ENCODE data around the gene MED26.

Gene MED26

DNA sequence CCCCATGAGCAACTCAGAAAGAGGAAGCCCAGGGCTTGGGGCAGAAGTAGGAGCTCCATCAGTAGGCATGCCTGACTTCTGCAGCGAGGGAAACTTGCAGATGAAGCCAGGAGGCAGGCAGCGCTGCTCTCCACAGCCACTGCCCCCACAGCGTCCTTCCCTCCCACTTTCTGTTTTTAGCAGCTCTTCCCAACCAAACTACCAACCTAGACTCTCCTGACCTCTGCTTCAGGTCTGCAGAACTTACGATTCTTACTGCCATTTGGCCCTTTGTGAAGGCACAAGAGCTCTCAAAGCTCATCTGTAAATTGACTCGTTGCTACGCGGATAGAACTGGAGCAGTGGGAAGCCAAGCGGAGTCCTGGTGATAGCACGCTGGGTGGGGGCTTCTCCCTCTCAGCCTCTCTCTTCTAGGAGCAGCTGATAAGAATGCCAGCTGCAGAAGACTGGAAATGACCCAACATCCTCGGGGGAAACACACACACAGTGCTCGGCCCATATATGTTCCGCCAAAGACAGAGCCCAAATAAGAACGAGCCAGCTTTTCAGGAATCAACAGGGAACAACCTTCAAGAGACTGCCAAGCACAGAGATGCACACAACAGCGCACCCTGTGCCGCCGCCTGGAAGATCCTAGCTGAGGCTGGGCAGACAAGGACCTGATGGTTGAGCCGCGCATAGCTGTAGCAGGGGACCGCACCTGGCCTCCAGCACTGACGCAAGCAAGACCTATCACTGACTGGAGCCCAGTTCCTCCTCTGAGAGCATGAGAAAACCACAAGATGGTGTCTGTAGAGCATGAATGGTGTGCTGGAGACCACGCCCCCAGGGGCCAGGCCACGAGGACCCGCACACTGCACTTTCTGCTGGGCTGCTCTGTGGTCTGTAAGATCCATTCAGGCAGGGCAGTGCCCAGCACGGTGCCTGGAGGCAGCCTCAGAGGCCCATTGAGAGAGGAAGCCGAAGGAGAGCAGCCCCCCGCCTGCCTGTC, 39.9 kb downstream of the MED26 start:
- no peak for TF ChIP-seq Cebpa-rat (IDR thresholded peaks at IDR 0.05)
- H4K20me1 ChIP-seq, result peaks cover 82 to 100% (median 97%) of the 10 kb centered on the region in 11 experiments
- H3K9me3 ChIP-seq (replicated peaks in 1 of 11), result no peaks in the 10 kb centered on the region
- peak overlapping the region in 10 of 11 experiments; percentile 59 to 91 (median 88); a peak in 20 of 22 replicates for H3K27ac ChIP-seq
- H3K9ac ChIP-seq, result peak overlapping the region in 10 of 11 experiments; percentile 5 to 80 (median 78); a peak in 18 of 22 replicates
- peak overlapping the region; percentile 94 to 100 (median 99) for H3K4me2 ChIP-seq
- H3K36me3 ChIP-seq, result peaks cover 0 to 4% (median 0%) of the 10 kb centered on the region in 11 experiments; a peak in 1 of 22 replicates
- H3K4me1 ChIP-seq, result peaks cover 87 to 100% (median 100%) of the 10 kb centered on the region in 10 experiments
- H3K27me3 ChIP-seq, result no peaks in the 10 kb centered on the region
- H3K4me3 ChIP-seq, result peak overlapping the region; percentile 19 to 61 (median 43); a peak in 19 of 20 replicates

DNA sequence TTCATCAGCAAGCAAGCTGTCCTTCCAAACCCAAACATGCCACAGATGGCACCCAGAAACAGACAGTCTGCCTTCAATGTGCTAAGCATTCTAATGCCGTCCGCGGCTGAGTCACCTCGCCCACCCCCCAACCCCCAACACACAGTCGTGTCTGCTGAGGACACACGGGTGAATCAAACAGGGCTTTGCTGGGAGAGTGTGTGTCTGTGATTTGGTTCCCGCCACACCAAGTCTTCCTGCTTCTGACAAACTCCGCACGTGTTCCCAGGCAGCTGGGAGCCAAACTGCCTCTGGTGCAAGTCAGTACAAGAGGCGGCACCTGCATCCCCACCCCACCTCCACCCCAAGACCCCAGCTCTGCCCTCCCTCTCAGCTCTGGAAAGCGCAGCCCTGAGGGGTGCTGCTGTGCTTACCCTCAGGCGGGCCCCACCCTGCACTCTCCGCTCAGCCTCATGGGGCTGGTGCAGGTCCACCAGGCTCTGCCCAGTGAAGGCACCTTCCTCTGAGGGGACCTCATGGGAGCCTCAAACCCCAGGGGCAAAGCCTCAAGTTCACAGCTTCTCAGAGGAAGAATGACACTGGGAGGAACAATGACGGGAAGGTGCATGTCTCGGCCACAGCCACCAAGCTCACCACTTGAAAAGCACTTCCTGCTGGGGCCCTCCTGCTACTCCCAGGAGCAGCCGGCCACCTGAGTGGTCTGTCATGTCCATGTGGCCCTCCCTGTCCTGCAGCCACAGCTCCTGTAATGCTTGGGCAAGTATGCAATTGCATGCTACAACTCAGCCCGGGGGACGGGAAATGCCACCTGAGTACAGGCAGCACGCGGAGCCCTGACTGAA, 40.8 kb downstream of the MED26 start:
- Histone ChIP-seq H3K4me1 (peaks cover 87 to 100% (median 100%) of the 10 kb centered on the region in 10 experiments), H3K9ac (peak overlapping the region; percentile 27 to 80 (median 77); a peak in 19 of 22 replicates), H3K4me3 (peak overlapping the region; percentile 19 to 61 (median 42); a peak in 16 of 20 replicates)

DNA sequence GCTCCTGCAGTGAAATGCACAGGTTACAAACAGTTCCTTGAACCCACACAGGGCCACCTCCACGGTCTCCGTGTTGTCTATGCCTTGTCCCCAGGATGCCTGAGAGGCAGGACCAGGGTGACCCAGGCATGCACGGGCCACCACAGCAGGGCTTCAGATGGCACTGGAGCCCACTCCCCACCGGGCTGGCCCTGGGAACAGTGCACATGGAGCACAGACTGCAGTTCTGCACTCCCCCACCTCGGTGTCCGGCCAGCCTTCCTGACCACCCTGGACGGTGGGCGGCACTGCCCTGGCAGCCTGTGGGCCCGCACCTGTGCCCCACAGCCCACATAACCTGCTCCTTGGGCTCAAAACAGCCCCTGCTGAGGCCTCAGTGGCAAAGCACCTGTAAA, 41.5 kb downstream of the MED26 start:
- Histone ChIP-seq H3K9me3 (replicated peaks in 1 of 11) (no peaks in the 10 kb centered on the region), H3K36me3 (peaks cover 0 to 12% (median 8%) of the 10 kb centered on the region in 11 experiments; a peak in 13 of 22 replicates), H4K20me1 (peaks cover 82 to 100% (median 97%) of the 10 kb centered on the region in 11 experiments), H3K4me1 (peaks cover 87 to 100% (median 100%) of the 10 kb centered on the region in 10 experiments), H3K4me3 (peak overlapping the region in 9 of 10 experiments; percentile 26 to 65 (median 51); a peak in 13 of 20 replicates), H3K27ac (peak overlapping the region; percentile 38 to 91 (median 88); a peak in 19 of 22 replicates), H3K9ac (peak overlapping the region in 10 of 11 experiments; percentile 27 to 80 (median 78); a peak in 19 of 22 replicates), H3K27me3 (no peaks in the 10 kb centered on the region), H3K4me2 (peak overlapping the region; percentile 94 to 100 (median 99))
- TF ChIP-seq Cebpa-rat (IDR thresholded peaks at IDR 0.05), result no peak

More for the DNA sequence above, 40.8 kb downstream of the MED26 start:
- Histone ChIP-seq H3K9me3 (replicated peaks in 1 of 11) (no peaks in the 10 kb centered on the region), H3K27ac (peak overlapping the region; percentile 5 to 91 (median 88); a peak in 21 of 22 replicates), H3K36me3 (peaks cover 0 to 5% (median 1%) of the 10 kb centered on the region in 11 experiments; a peak in 5 of 22 replicates), H3K4me2 (peak overlapping the region; percentile 94 to 100 (median 99)), H3K27me3 (no peaks in the 10 kb centered on the region), H4K20me1 (peaks cover 82 to 100% (median 97%) of the 10 kb centered on the region in 11 experiments)
- TF ChIP-seq Cebpa-rat (IDR thresholded peaks at IDR 0.05), result no peak

DNA sequence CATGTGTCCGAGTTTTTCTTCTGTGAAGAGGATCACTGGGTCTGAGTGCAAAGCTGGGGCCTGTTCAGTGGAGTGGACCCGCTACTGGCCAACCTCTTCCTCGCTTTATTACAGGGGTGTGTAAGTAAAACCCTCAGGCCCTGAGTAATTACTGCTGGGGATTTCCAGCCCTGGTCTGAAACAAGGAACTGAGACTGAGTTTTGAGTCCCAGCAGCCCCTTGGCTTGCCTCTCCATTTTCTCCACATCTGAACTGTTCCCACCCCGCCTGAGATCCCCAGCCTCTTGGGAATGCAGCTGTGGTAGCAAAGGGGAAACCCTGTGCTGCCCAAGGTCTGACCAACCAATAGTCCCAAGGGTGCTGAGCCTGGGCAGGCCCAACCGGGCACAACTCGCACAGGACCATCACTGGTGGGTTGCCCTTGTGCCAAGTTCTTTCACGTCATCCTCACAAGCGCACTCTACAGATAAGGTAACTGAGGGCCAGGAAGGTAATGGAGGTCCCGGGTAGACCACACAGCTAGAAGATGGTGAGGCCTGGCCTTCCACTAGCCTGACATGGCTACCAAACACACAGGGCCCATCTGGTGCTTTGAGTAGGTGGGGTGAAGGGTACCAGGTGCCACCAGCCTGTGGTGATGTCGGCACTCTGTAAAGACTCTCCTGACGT, 42.1 kb downstream of the MED26 start:
- TF ChIP-seq Cebpa-rat (IDR thresholded peaks at IDR 0.05), result no peak
- Histone ChIP-seq H3K4me3 (peak overlapping the region; percentile 43 to 65 (median 53); a peak in 17 of 20 replicates), H3K9me3 (replicated peaks in 1 of 11) (no peaks in the 10 kb centered on the region), H3K36me3 (peaks cover 0 to 17% (median 12%) of the 10 kb centered on the region in 11 experiments; a peak in 15 of 22 replicates), H3K9ac (peak overlapping the region; percentile 66 to 86 (median 78); a peak in 21 of 22 replicates), H3K27ac (peak overlapping the region; percentile 59 to 91 (median 88); a peak in 21 of 22 replicates), H3K4me2 (peak overlapping the region; percentile 94 to 100 (median 99)), H4K20me1 (peaks cover 82 to 100% (median 97%) of the 10 kb centered on the region in 11 experiments), H3K27me3 (no peaks in the 10 kb centered on the region), H3K4me1 (peaks cover 89 to 100% (median 100%) of the 10 kb centered on the region in 10 experiments)

DNA sequence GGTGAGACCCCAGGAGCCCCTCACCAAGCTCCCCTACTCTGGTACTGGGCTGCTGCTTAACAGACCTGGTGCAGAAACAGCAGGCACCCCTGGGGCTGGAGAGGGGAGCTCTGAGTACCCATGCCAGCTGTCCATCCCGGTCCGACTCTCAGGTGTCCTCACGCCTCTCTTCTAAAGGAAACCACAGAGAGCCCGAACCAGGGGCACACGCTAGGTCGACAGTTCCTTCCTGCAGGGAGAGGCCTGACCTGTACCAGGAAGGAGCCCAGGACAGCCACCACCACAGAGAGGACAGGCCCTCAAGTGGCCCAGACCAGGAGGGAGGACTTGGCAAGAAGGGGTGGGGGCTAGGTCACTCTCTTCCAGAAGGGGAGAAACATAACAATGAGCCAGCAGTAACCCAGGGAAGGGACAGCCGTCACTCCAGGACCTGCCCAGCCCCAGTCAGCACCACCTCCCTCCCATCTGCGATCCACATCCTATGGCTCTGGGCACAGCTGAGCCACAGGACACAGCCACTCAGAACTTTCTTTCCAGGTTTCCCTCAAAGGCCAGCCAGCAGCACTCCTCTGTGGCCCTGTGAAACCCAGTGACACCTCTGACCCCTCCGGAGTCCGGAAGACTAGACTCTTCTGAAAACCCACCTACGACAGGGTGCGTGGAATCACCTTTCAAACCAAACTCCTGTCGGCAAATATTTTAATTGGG, 42.8 kb downstream of the MED26 start:
- H3K4me2 ChIP-seq, result peak overlapping the region; percentile 94 to 100 (median 99)
- peak overlapping the region; percentile 59 to 91 (median 88) for H3K27ac ChIP-seq
- H3K4me3 ChIP-seq, result peak overlapping the region; percentile 43 to 65 (median 53); a peak in 19 of 20 replicates

DNA sequence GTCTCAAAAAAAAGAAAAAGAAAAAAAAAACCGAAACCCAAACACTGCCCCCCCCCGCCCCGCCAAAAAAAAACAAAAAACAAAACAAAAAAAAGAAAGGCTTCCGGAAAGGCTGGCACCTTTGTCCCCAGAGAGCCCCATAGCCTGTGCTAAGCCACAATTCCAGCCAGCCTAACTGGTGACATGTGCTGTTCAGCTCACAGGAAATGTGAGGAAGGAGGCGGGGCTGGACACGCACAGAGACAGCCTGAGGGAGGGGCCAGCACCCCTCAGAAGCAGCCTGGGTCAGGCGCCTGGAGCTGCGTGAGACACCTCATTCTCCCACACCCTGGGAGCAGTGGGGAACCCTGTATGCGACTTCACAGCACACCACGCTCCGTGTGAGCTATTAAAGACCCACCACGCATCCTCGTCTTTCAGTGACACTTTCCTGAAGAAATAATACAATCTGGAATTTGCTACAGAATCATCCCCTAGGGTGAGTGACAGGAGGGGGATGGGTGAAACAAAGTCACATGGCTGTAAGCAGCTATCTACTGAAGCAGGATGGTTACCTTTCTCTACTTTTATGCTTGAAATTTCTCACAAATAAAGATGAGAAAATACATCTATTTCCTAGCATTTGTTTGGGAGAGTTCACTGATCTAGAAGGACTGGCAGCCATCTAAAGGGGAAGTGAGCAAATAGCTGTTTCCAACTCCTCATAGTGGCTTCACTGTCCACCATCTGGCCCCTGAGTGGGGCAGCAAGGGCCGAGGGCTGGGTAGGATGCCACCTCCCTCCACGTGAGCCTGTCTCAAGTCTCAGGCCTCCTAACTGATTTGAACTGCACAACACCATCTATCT, 43.5 kb downstream of the MED26 start:
- peak overlapping the region; percentile 66 to 86 (median 78) for H3K9ac ChIP-seq
- peaks cover 85 to 100% (median 99%) of the 10 kb centered on the region in 10 experiments for H3K4me1 ChIP-seq
- peaks cover 82 to 100% (median 97%) of the 10 kb centered on the region in 11 experiments for H4K20me1 ChIP-seq

More for the DNA sequence above, 42.8 kb downstream of the MED26 start:
- H3K27me3 ChIP-seq, result no peaks in the 10 kb centered on the region
- H3K36me3 ChIP-seq, result peaks cover 4 to 23% (median 15%) of the 10 kb centered on the region in 11 experiments; a peak in 15 of 22 replicates
- H3K4me1 ChIP-seq, result peaks cover 86 to 100% (median 99%) of the 10 kb centered on the region in 10 experiments
- peaks cover 82 to 100% (median 97%) of the 10 kb centered on the region in 11 experiments for H4K20me1 ChIP-seq
- H3K9ac ChIP-seq, result peak overlapping the region; percentile 66 to 86 (median 78)
- no peaks in the 10 kb centered on the region for H3K9me3 ChIP-seq (replicated peaks in 1 of 11)
- TF ChIP-seq Cebpa-rat (IDR thresholded peaks at IDR 0.05), result no peak

More for the DNA sequence above, 43.5 kb downstream of the MED26 start:
- Histone ChIP-seq H3K27ac (peak overlapping the region; percentile 61 to 91 (median 88)), H3K4me3 (peak overlapping the region; percentile 45 to 65 (median 53)), H3K27me3 (no peaks in the 10 kb centered on the region), H3K4me2 (peak overlapping the region; percentile 94 to 100 (median 99)), H3K36me3 (peaks cover 4 to 30% (median 21%) of the 10 kb centered on the region in 11 experiments; a peak in 16 of 22 replicates), H3K9me3 (replicated peaks in 1 of 11) (no peaks in the 10 kb centered on the region)
- TF ChIP-seq Cebpa-rat (IDR thresholded peaks at IDR 0.05), result no peak
